Neural cell (in vitro differentiated cells): ENCODE results near the gene TSPAN32. TPM values are rescaled to one million over a fixed set of nuclear protein-coding genes. Genes with fewer than 3 reads are reported as not detected.

Source experiments
- H2AFZ ChIP-seq: fragments of 200-600, 300-800 bp; sonication (generic), shearing (Covaris generic); 2 replicates; pipeline ENCODE4 v1.6.0; 2014; ENCODE audit warnings: low read depth, mild to moderate bottlenecking, antibody characterized with exemption, low read length, moderate library complexity
- H3F3A ChIP-seq: fragments of 200-600 bp; shearing (Covaris generic); 2 replicates; pipeline ENCODE4 v1.6.1; 2016; ENCODE audit warnings: mild to moderate bottlenecking, moderate library complexity, mixed read lengths, antibody characterized with exemption, low read length; ENCODE audit not compliant: insufficient read depth, poor library complexity, severe bottlenecking
- H3K27ac ChIP-seq: fragments of 200-600, 300-800 bp; sonication (generic), shearing (Covaris generic); 2 replicates; pipeline ENCODE4 v1.5.1; 2014; ENCODE audit warnings: mild to moderate bottlenecking, low read length, moderate library complexity
- H3K27me3 ChIP-seq: fragments of 300-800, 200-600 bp; sonication (generic), shearing (Covaris generic); 2 replicates; pipeline ENCODE4 v1.6.0; 2014; ENCODE audit warnings: mild to moderate bottlenecking, low read depth, low read length, moderate library complexity; ENCODE audit not compliant: insufficient read depth
- H3K36me3 ChIP-seq: fragments of 300-800, 200-600 bp; sonication (generic), shearing (Covaris generic); 2 replicates; pipeline ENCODE4 v1.5.1; 2014; ENCODE audit warnings: mild to moderate bottlenecking, antibody characterized with exemption, low read length, moderate library complexity; ENCODE audit not compliant: insufficient read depth
- H3K4me2 ChIP-seq: fragments of 300-800, 200-600 bp; sonication (generic), shearing (Covaris generic); 2 replicates; pipeline ENCODE4 v1.6.0; 2014; ENCODE audit warnings: mild to moderate bottlenecking, low read length
- H3K4me3 ChIP-seq: fragments of 300-800, 200-600 bp; sonication (generic), shearing (Covaris generic); 2 replicates; pipeline ENCODE4 v1.5.1; 2014; ENCODE audit warnings: mild to moderate bottlenecking, low read length, moderate library complexity
- H3K79me2 ChIP-seq: fragments of 200-600 bp; shearing (Covaris generic); replicated peaks from 2 replicates; pipeline ENCODE4 v1.6.0; 2014; ENCODE audit warnings: mild to moderate bottlenecking, low read length, moderate library complexity; ENCODE audit not compliant: insufficient read depth
- H3K9ac ChIP-seq: fragments of 300-800, 200-600 bp; sonication (generic), shearing (Covaris generic); 2 replicates; pipeline ENCODE4 v1.6.1; 2016; ENCODE audit warnings: mild to moderate bottlenecking, low read length, mixed read lengths
- H3K9me2 ChIP-seq: fragments of 200-600 bp; shearing (Covaris generic); 2 replicates; pipeline ENCODE4 v1.6.1; 2016; ENCODE audit warnings: mild to moderate bottlenecking, low read length, mixed read lengths; ENCODE audit not compliant: insufficient read depth
- H3K9me3 ChIP-seq: fragments of 200-600, 300-800 bp; sonication (generic), shearing (Covaris generic); 2 replicates; pipeline ENCODE4 v1.6.1; 2016; ENCODE audit warnings: mild to moderate bottlenecking, mixed run types, low read length, moderate library complexity, mixed read lengths
- H4K20me1 ChIP-seq: fragments of 200-600 bp; shearing (Covaris generic); 2 replicates; pipeline ENCODE4 v1.6.1; 2016; ENCODE audit warnings: mild to moderate bottlenecking, mixed run types; ENCODE audit not compliant: insufficient read depth
- EP300 ChIP-seq: fragments of 450-650 bp; conservative IDR thresholded peaks from 2 replicates; pipeline ENCODE4 v1.6.1; 2014; ENCODE audit warnings: antibody characterized with exemption, mild to moderate bottlenecking, moderate library complexity; ENCODE audit not compliant: poor library complexity, severe bottlenecking
- EZH2 ChIP-seq: fragments of 200-600, 300-800 bp; shearing (Covaris generic), sonication (generic); IDR thresholded peaks from 2 replicates; pipeline ENCODE4 v1.6.1; 2014; ENCODE audit warnings: antibody characterized with exemption, low read length, borderline replicate concordance, mild to moderate bottlenecking; ENCODE audit not compliant: insufficient read depth, poor library complexity, severe bottlenecking
- MXI1 ChIP-seq: fragments of 450-650 bp; conservative IDR thresholded peaks from 2 replicates; pipeline ENCODE4 v1.6.1; 2014; ENCODE audit warnings: antibody characterized with exemption, mild to moderate bottlenecking; ENCODE audit not compliant: poor library complexity, severe bottlenecking
- POLR2AphosphoS5 ChIP-seq: IDR thresholded peaks from 2 replicates; pipeline ENCODE4 v1.6.1; 2012
- RAD21 ChIP-seq: fragments of 450-650 bp; conservative IDR thresholded peaks from 2 replicates; pipeline ENCODE4 v1.6.1; 2014; ENCODE audit warnings: antibody characterized with exemption, mild to moderate bottlenecking, moderate library complexity
- SMC3 ChIP-seq: fragments of 450-650 bp; conservative IDR thresholded peaks from 2 replicates; pipeline ENCODE4 v1.6.1; 2014; ENCODE audit warnings: antibody characterized with exemption, mild to moderate bottlenecking, moderate library complexity; ENCODE audit not compliant: poor library complexity
- TAF1 ChIP-seq: IDR thresholded peaks from 2 replicates; pipeline ENCODE4 v1.6.1; 2012; ENCODE audit warnings: low read depth
- polyA plus RNA-seq: library from polyadenylated mRNA; depleted of rRNA; stranded (reverse); fragments of >200 nt; gene quantifications from 2 replicates; pipeline ENCODE4 v1.2.3, GENCODE V29; 2014
- TF ChIP-seq, protein P1 (sequence below): fragments of 450-650 bp; IDR thresholded peaks from 2 replicates; pipeline ENCODE4 v1.5.1; 2014; ENCODE audit warnings: antibody characterized with exemption, mild to moderate bottlenecking, moderate library complexity; ENCODE audit not compliant: poor library complexity, severe bottlenecking
- TF ChIP-seq, protein P2 (sequence below): IDR thresholded peaks from 2 replicates; pipeline ENCODE4 v1.6.1; 2012; ENCODE audit warnings: borderline replicate concordance

TSPAN32 gene
- polyA plus RNA-seq, 1 donor from 2014 or later = not detected

DNA sequence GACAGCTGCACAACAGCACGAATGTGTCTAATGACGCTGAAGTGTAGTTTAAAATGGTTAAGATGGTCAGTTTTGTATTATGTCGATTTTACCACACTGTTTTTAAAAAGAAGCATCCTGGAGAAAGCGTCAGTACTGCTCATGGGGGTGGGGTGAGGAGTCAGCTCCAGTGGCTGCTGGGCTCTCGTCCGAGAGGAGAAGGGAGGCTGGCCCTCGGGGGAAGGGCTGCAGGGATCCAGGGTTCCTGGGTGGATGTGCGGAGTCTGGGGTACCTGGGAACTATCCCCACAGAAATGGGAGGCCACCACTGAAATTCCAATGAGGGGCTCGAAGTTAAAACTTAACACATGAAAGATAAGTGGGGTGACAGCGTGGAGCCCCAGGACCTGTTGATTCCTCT lies 12.0 kb upstream of the TSPAN32 start:
- no peak overlapping the region for H3K4me3 ChIP-seq
- no peak overlapping the region for H2AFZ ChIP-seq
- no peak overlapping the region for H3K27ac ChIP-seq
- no peaks in the 10 kb centered on the region for H4K20me1 ChIP-seq
- H3K79me2 ChIP-seq = no peaks in the 10 kb centered on the region
- no peak overlapping the region for H3K9ac ChIP-seq
- no peak for TF ChIP-seq EP300
- TF ChIP-seq, protein P1, sequence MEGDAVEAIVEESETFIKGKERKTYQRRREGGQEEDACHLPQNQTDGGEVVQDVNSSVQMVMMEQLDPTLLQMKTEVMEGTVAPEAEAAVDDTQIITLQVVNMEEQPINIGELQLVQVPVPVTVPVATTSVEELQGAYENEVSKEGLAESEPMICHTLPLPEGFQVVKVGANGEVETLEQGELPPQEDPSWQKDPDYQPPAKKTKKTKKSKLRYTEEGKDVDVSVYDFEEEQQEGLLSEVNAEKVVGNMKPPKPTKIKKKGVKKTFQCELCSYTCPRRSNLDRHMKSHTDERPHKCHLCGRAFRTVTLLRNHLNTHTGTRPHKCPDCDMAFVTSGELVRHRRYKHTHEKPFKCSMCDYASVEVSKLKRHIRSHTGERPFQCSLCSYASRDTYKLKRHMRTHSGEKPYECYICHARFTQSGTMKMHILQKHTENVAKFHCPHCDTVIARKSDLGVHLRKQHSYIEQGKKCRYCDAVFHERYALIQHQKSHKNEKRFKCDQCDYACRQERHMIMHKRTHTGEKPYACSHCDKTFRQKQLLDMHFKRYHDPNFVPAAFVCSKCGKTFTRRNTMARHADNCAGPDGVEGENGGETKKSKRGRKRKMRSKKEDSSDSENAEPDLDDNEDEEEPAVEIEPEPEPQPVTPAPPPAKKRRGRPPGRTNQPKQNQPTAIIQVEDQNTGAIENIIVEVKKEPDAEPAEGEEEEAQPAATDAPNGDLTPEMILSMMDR = no peak
- no peak for TF ChIP-seq TAF1
- no peak for TF ChIP-seq MXI1
- TF ChIP-seq, protein P2, sequence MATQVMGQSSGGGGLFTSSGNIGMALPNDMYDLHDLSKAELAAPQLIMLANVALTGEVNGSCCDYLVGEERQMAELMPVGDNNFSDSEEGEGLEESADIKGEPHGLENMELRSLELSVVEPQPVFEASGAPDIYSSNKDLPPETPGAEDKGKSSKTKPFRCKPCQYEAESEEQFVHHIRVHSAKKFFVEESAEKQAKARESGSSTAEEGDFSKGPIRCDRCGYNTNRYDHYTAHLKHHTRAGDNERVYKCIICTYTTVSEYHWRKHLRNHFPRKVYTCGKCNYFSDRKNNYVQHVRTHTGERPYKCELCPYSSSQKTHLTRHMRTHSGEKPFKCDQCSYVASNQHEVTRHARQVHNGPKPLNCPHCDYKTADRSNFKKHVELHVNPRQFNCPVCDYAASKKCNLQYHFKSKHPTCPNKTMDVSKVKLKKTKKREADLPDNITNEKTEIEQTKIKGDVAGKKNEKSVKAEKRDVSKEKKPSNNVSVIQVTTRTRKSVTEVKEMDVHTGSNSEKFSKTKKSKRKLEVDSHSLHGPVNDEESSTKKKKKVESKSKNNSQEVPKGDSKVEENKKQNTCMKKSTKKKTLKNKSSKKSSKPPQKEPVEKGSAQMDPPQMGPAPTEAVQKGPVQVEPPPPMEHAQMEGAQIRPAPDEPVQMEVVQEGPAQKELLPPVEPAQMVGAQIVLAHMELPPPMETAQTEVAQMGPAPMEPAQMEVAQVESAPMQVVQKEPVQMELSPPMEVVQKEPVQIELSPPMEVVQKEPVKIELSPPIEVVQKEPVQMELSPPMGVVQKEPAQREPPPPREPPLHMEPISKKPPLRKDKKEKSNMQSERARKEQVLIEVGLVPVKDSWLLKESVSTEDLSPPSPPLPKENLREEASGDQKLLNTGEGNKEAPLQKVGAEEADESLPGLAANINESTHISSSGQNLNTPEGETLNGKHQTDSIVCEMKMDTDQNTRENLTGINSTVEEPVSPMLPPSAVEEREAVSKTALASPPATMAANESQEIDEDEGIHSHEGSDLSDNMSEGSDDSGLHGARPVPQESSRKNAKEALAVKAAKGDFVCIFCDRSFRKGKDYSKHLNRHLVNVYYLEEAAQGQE = no peak
- TF ChIP-seq EZH2 = no peak
- no peak for TF ChIP-seq POLR2AphosphoS5
- no peak for TF ChIP-seq SMC3
- no peak for TF ChIP-seq RAD21
- no peaks in the 10 kb centered on the region for H3K9me2 ChIP-seq
- no peaks in the 10 kb centered on the region for H3K36me3 ChIP-seq
- H3K4me2 ChIP-seq = no peak overlapping the region
- H3K27me3 ChIP-seq = no peaks in the 10 kb centered on the region
- H3F3A ChIP-seq = no peaks in the 10 kb centered on the region
- H3K9me3 ChIP-seq = no peaks in the 10 kb centered on the region

DNA sequence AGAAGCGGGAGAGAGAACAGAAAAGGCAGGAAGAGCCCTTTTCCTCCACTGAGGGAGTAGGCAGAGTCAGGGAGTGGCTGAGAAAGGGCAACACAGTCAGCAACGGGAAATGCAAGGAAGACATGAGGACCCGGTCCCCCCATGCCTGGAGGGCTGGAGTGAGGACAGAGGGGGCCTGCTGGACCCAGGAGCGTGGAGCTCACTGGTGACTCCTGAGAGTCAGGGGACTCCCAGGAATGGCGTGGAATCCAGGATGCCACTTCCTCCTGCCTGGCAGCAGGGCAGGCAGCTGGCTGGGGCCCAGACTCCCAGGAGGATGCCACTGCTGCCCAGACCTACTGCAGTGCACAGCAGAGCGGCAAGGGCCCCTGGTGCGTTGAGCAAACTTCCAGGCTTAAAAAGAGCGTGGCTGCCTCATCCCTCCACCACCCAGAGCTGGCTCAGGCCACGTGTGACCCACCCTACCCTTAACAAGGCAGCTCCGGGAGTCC lies 11.4 kb upstream of the TSPAN32 start:
- Histone ChIP-seq H3K4me2 (no peak overlapping the region), H3K36me3 (no peaks in the 10 kb centered on the region), H2AFZ (no peak overlapping the region), H3F3A (no peaks in the 10 kb centered on the region), H3K27me3 (no peaks in the 10 kb centered on the region), H3K79me2 (no peaks in the 10 kb centered on the region), H3K9me3 (no peaks in the 10 kb centered on the region), H3K27ac (no peak overlapping the region), H3K9ac (no peak overlapping the region), H4K20me1 (no peaks in the 10 kb centered on the region), H3K4me3 (no peak overlapping the region), H3K9me2 (no peaks in the 10 kb centered on the region)
- TF ChIP-seq, protein P2 = no peak
- TF ChIP-seq MXI1 (no peak), SMC3 (no peak), TAF1 (no peak), EP300 (no peak), POLR2AphosphoS5 (no peak), EZH2 (no peak), RAD21 (no peak)
- TF ChIP-seq, protein P1 = no peak
